Metanephros (tissue), 2 donors: ENCODE measurements around the gene ANKS1A. TPM values are rescaled to one million over a fixed set of nuclear protein-coding genes. Genes with fewer than 3 reads are reported as not detected.

Source experiments
- small RNA-seq: library from RNA; depleted of rRNA; stranded (forward); fragments of <200 nt; gene quantifications from one replicate; pipeline ENCODE3, GENCODE V24; 2014; ENCODE audit warnings: low replicate concordance
- total RNA-seq: library from RNA; depleted of rRNA; stranded (reverse); fragments of >200 nt; gene quantifications from one replicate; pipeline ENCODE4 v1.2.3, GENCODE V29; 2014

Gene ANKS1A, protein sequence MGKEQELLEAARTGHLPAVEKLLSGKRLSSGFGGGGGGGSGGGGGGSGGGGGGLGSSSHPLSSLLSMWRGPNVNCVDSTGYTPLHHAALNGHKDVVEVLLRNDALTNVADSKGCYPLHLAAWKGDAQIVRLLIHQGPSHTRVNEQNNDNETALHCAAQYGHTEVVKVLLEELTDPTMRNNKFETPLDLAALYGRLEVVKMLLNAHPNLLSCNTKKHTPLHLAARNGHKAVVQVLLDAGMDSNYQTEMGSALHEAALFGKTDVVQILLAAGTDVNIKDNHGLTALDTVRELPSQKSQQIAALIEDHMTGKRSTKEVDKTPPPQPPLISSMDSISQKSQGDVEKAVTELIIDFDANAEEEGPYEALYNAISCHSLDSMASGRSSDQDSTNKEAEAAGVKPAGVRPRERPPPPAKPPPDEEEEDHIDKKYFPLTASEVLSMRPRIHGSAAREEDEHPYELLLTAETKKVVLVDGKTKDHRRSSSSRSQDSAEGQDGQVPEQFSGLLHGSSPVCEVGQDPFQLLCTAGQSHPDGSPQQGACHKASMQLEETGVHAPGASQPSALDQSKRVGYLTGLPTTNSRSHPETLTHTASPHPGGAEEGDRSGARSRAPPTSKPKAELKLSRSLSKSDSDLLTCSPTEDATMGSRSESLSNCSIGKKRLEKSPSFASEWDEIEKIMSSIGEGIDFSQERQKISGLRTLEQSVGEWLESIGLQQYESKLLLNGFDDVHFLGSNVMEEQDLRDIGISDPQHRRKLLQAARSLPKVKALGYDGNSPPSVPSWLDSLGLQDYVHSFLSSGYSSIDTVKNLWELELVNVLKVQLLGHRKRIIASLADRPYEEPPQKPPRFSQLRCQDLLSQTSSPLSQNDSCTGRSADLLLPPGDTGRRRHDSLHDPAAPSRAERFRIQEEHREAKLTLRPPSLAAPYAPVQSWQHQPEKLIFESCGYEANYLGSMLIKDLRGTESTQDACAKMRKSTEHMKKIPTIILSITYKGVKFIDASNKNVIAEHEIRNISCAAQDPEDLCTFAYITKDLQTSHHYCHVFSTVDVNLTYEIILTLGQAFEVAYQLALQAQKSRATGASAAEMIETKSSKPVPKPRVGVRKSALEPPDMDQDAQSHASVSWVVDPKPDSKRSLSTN
- total RNA-seq: 37.3 TPM

DNA sequence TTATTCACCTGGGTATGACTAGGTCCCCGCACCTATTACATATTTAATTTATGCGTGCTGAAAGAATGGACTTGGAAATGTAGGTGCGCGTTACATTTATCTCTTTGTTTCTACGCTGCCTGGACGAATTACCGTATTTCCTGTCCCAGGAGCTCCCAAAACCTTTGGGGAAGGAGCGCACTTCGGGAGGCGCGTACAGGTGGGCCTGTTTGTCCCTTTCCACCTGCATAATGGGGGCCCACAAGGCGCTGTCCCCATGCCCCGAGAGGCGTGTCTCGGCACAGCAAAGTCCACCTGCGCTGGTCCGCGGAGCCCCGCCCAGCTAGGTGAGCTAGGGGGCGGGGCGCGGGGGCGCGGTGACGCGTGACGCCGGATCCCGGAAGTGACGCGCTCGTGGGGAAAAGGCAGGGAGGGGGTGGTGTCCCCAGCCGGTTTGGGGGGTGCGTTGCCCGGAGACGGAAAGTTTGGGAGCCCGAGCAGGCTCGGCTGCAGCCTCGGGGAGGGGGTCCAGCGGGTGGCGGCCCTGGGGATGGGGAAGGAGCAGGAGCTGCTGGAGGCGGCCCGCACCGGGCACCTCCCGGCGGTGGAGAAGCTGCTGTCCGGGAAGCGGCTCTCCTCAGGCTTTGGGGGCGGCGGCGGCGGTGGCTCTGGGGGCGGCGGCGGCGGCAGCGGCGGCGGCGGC lies at the start of gene ANKS1A:
Gene ANKS1A (plus strand): TSS at position 382 of the 682 bp plus-strand sequence. CDS start 148 bp downstream, at position 530.

DNA sequence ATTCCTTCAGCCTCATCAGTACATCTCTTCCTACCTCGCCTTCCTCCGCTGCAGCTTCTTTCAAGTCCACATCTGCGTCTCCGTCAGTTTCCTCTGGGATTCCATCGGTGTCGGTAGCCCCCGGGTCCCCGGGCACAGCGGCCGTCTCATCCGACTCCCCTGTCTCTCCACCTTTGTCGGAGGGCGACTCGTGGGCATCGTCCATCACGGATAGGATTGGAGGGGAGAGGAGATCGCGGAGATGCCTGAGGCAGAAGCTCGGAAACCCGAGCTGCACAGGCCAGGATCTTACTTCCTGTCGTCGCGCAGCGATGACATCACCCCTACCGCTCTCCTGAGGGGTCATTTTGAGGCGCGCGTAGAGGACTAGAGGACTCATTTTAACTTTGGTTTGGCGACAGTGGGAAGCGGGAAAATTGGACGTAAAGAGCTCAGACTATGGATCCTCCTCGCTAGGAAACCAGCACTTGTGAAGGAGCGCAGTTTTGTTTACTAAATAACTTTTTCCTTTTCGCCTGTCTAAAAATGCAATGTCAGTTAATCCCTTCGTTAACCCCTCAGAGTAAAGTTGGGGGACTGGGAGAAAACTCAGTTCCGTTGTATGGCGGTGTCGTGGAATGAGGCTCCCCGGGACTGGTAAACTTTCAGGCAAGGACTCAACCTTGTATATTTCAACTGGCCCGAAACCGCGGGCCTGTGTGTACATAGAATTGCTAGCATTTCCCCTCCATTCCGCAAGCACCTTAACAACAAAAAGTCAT lies 1.1 kb upstream of the ANKS1A start, which contains the start of gene TAF11:
Gene TAF11 (minus strand): TSS at position 290 of the 761 bp plus-strand sequence. CDS start 85 bp downstream, at position 205.

Small RNAs within 50 kb of the gene (small RNA-seq; reads per million reads assigned to genes)
- gene AL138721.1: not detected

Other genes starting within 250 kb of the ANKS1A start
- 46.5 TPM for gene ILRUN, start 192.5 kb upstream of the ANKS1A start, total RNA-seq
- 48.3 TPM for gene SNRPC, start 131.8 kb upstream of the ANKS1A start, total RNA-seq
- gene BLTP3A, start 97.2 kb upstream of the ANKS1A start, total RNA-seq: 12.0 TPM
- 30.1 TPM for gene TAF11, start 1.2 kb upstream of the ANKS1A start, total RNA-seq